AG09319 (cell line): ENCODE measurements around the gene CAMTA1.

Experiments
- DNase-seq: peaks from one replicate; pipeline ENCODE4 v3.0.0-alpha.2; 2010; ENCODE audit warnings: low read depth; ENCODE audit errors: extremely low read depth
- CTCF ChIP-seq: IDR thresholded peaks from 2 replicates; pipeline ENCODE4 v1.5.1; 2011; ENCODE audit warnings: low read depth, mild to moderate bottlenecking, inconsistent platforms, low read length, moderate library complexity

CAMTA1 gene

GRCh38 chr1:7513081-7513480 lies 727.8 kb downstream of the CAMTA1 start:
- no peak for DNase-seq
- no peak for TF ChIP-seq CTCF

- TF ChIP-seq CTCF, result no peak
- DNase-seq, result no peak
These were observed 729.9 kb downstream of the CAMTA1 start for GRCh38 chr1:7515175-7515574.

- no peak for TF ChIP-seq CTCF
- no peak for DNase-seq
These were observed 730.6 kb downstream of the CAMTA1 start for GRCh38 chr1:7515904-7516303.

GRCh38 chr1:7516341-7516740 lies 731.1 kb downstream of the CAMTA1 start:
- no peak for DNase-seq
- no peak for TF ChIP-seq CTCF

GRCh38 chr1:7516929-7517328 lies 731.7 kb downstream of the CAMTA1 start:
- TF ChIP-seq CTCF, result no peak
- no peak for DNase-seq

GRCh38 chr1:7517611-7518330 lies 732.5 kb downstream of the CAMTA1 start:
- no peak for TF ChIP-seq CTCF
- DNase-seq, result no peak

GRCh38 chr1:7518411-7518810 lies 733.2 kb downstream of the CAMTA1 start:
- no peak for TF ChIP-seq CTCF
- no peak for DNase-seq
